SU-DHL-6 (cell line): ENCODE measurements around the gene TBC1D8.

Experiments
- CTCF ChIP-seq: fragments of 200-600 bp; sonication (generic); IDR thresholded peaks from one replicate; pipeline ENCODE4 v1.5.1; 2017; ENCODE audit warnings: antibody characterized with exemption, mild to moderate bottlenecking, low read length, moderate library complexity; ENCODE audit not compliant: insufficient read depth, poor library complexity, severe bottlenecking
- EZH2phosphoT487 ChIP-seq: fragments of 200-600 bp; sonication (generic), shearing (Covaris generic); conservative IDR thresholded peaks from 2 replicates; pipeline ENCODE4 v1.6.1; 2018; ENCODE audit warnings: mild to moderate bottlenecking, antibody characterized with exemption, low read length, moderate library complexity, mixed read lengths

DNA sequence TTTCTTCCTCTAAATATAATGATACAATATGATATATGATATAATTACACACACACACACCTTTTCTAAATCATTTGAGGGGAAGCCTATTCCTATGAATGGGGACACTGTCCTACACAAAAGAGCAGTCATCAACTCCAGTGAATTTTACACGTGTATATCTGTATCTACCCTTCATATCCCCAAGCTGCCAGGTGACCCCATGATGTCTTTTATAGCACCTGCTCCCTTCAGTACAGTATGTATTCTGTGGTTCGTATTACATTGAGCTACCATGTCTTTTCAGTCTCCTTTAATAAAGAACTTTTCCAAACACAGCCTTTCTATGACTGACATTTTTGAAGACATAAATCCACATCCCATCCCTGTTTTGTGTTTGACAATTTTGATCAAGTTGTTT lies 19.0 kb downstream of the TBC1D8 start:
- TF ChIP-seq CTCF (no peak), EZH2phosphoT487 (no peak)
